Erythroblast (primary cell): Measurements from ENCODE around the gene TUBB.

Source experiments
- GATA1 ChIP-seq: IDR thresholded peaks from 2 replicates; pipeline ENCODE4 v1.6.1; 2011; ENCODE audit warnings: low read depth, mild to moderate bottlenecking, control low read depth, low read length, moderate library complexity
- POLR2A ChIP-seq: IDR thresholded peaks from 2 replicates; pipeline ENCODE4 v1.6.1; 2011; ENCODE audit warnings: mild to moderate bottlenecking, low read length

DNA sequence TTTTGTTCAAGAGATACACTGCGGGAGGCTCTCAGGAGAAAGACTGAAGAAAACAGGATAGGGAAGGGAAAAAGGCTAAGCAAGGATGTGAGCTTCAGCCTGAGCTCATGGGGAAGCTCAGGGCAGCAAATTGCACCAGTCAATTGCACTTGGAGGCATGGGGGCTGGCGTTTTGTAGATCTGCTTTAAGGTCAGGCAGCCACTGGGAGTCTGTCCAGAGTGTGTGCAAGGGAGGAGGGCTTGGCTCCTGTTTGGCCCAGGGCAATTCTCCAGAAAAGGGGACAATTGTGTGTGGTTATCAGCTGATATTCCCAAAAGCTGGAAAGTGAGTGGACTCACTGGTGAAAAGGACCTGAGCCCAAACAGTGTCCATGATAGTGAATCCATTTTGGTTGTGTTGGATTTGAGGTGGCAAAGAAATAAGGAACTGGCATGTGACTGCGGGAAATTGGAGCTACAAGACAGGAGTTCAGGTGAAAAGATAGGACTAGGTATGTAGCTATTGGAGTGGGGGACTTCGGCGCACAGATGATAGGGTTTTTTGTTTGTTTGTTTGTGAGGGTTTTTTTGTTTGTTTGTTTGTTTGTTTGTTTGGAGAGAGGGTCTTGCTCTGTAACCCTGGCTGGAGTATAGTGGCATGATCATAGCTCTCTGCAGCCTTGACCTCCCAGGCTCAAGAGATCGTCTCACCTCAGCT, 46.5 kb downstream of the TUBB start:
- TF ChIP-seq POLR2A, result no peak
- TF ChIP-seq GATA1, result no peak
